GM19324 (cell line): ENCODE results near the gene CSF2.
"Not testable (repeated sequence)": the region's sequence is repeated elsewhere in the genome, so short reads cannot be mapped to it uniquely, and the experiment has no call there.

ENCODE experiments used
- ATAC-seq: cut with Tn5 transposase; IDR thresholded peaks from one replicate; pipeline ENCODE4 v1.9.1; 2021; ENCODE audit warnings: mild to moderate bottlenecking, moderate library complexity; ENCODE audit not compliant: unreplicated experiment, low FRiP score

The CSF2 gene

GRCh38 chr5:132104556-132104955 is 31.0 kb downstream of the CSF2 start:
- ATAC-seq: no peak

- no peak for ATAC-seq
These were observed 32.1 kb downstream of the CSF2 start for GRCh38 chr5:132105688-132106087.

- ATAC-seq: not testable (repeated sequence)
These were observed 34.9 kb downstream of the CSF2 start for GRCh38 chr5:132108495-132108894.

GRCh38 chr5:132108957-132109356 is 35.4 kb downstream of the CSF2 start:
- not testable (repeated sequence) for ATAC-seq

GRCh38 chr5:132109494-132110053 is 36.0 kb downstream of the CSF2 start:
- ATAC-seq: no peak

- no peak for ATAC-seq
These were observed 36.6 kb downstream of the CSF2 start for GRCh38 chr5:132110195-132110594.

- no peak for ATAC-seq
These were observed 37.3 kb downstream of the CSF2 start for GRCh38 chr5:132110930-132111329.

- ATAC-seq: no peak
These were observed 38.5 kb downstream of the CSF2 start for GRCh38 chr5:132112111-132112510.

- no peak for ATAC-seq
These were observed 40.8 kb downstream of the CSF2 start for GRCh38 chr5:132114150-132115121.

- ATAC-seq: no peak
These were observed 41.8 kb downstream of the CSF2 start for GRCh38 chr5:132115375-132115774.

GRCh38 chr5:132116072-132116471 is 42.5 kb downstream of the CSF2 start:
- no peak for ATAC-seq

- not testable (repeated sequence) for ATAC-seq
These were observed 43.4 kb downstream of the CSF2 start for GRCh38 chr5:132116909-132117489.

GRCh38 chr5:132120717-132121116 is 47.1 kb downstream of the CSF2 start:
- not testable (repeated sequence) for ATAC-seq

GRCh38 chr5:132122971-132123370 is 49.4 kb downstream of the CSF2 start:
- not testable (repeated sequence) for ATAC-seq

- ATAC-seq: not testable (repeated sequence)
These were observed 50.0 kb downstream of the CSF2 start for GRCh38 chr5:132123578-132123977.
